HepG2 (cell line): ENCODE data around the gene UBE2S. TPM values are rescaled to one million over a fixed set of nuclear protein-coding genes. Genes with fewer than 3 reads are reported as not detected.

Source experiments
- ATAC-seq: fragments of 200-7000 bp; cut with Tn5 transposase; 3 replicates; pipeline ENCODE4 v1.9.1; 2020; ENCODE audit warnings: mild to moderate bottlenecking, moderate library complexity
- BruUV-seq: library from RNA; stranded (reverse); fragments of 400-500 nt; replicated peaks from 2 replicates; lab custom pipeline; 2021; lab: Mats Ljungman, UMichigan
- CTCF ChIA-PET: fragments of 300-600 bp; formaldehyde crosslinking; extraction: SDS; loops from one replicate; lab custom pipeline; 2021; ENCODE audit warnings: low total read pairs, inconsistent platforms, low intra/inter-chr PET ratio; lab: Yijun Ruan, JAX
- POLR2A ChIA-PET: fragments of 350-600 bp; sonication (Branson Sonifier 250); formaldehyde crosslinking; loops from one replicate; lab custom pipeline; 2020; ENCODE audit warnings: antibody characterized with exemption, inconsistent platforms; lab: Yijun Ruan, JAX
- DNase-seq: peaks from one replicate; pipeline ENCODE4 v3.0.0-alpha.2; 2015; ENCODE audit warnings: low spot score
- FAIRE-seq: peaks from 3 replicates; lab custom pipeline; 2011; peaks lifted over from hg19 to GRCh38; lab: Jason Lieb, UNC
- H2AFZ ChIP-seq: one replicate; pipeline ENCODE4 v1.6.1; 2011; ENCODE audit warnings: low read length, inconsistent platforms
- H3K27ac ChIP-seq: fragments of 300-600 bp; 3 replicates; pipeline ENCODE4 v1.8.0; 2011; ENCODE audit warnings: mixed run types, mild to moderate bottlenecking, mixed read lengths, low read length, inconsistent platforms; ENCODE audit not compliant: insufficient read depth; ENCODE audit errors: extremely low read length
- H3K27me3 ChIP-seq, 2 experiments: fragments of 200-600 bp in 1 of 2; 2 replicates in 1 of 2; 3 replicates in 1 of 2; pipeline versions ENCODE4 v1.6.0 to v1.8.0; 2011; ENCODE audit warnings: low read length in 2 of 2, mild to moderate bottlenecking in 2 of 2, moderate library complexity in 2 of 2, inconsistent platforms in 1 of 2; ENCODE audit not compliant: insufficient read depth in 2 of 2, control insufficient read depth in 1 of 2
- H3K36me3 ChIP-seq, 2 experiments: fragments of 200-600 bp in 1 of 2; replicated peaks in 1 of 2; 2 replicates in 1 of 2; 3 replicates in 1 of 2; pipeline versions ENCODE4 v1.5.1 to v1.8.0; 2011; ENCODE audit warnings: low read length in 2 of 2, inconsistent platforms in 1 of 2; ENCODE audit not compliant: insufficient read depth in 2 of 2, control insufficient read depth in 1 of 2
- H3K4me1 ChIP-seq: 2 replicates; pipeline ENCODE4 v1.5.1; 2012; ENCODE audit warnings: low read length, inconsistent platforms; ENCODE audit not compliant: insufficient read depth
- H3K4me2 ChIP-seq: 2 replicates; pipeline ENCODE4 v1.6.0; 2011; ENCODE audit warnings: low read depth, low read length, inconsistent platforms
- H3K4me3 ChIP-seq, 3 experiments: fragments of 200-600 bp in 1 of 3; sonication (generic), shearing (Covaris generic) in 1 of 3; replicated peaks in 1 of 3; 2 replicates each; pipeline ENCODE4 v1.5.1; 2011 to 2016; ENCODE audit warnings: low read length in 3 of 3, inconsistent platforms in 2 of 3, low read depth in 2 of 3, mild to moderate bottlenecking in 2 of 3, control low read depth in 1 of 3, mixed read lengths in 1 of 3; ENCODE audit not compliant: insufficient read depth in 1 of 3
- H3K79me2 ChIP-seq: one replicate; pipeline ENCODE4 v1.6.1; 2011; ENCODE audit warnings: low read length, inconsistent platforms; ENCODE audit not compliant: insufficient read depth
- H3K9ac ChIP-seq: 2 replicates; pipeline ENCODE4 v1.6.0; 2011; ENCODE audit warnings: mild to moderate bottlenecking, low read depth, low read length, inconsistent platforms; ENCODE audit not compliant: insufficient read depth
- H3K9me3 ChIP-seq: 2 replicates; pipeline ENCODE4 v1.5.1; 2012; ENCODE audit warnings: mild to moderate bottlenecking, low read length
- H4K20me1 ChIP-seq: 2 replicates; pipeline ENCODE4 v1.6.0; 2011; ENCODE audit warnings: inconsistent platforms, mild to moderate bottlenecking, low read length, moderate library complexity; ENCODE audit not compliant: insufficient read depth
- AGO1 ChIP-seq: fragments of 200-400 bp; formaldehyde crosslinking; IDR thresholded peaks from 2 replicates; pipeline ENCODE4 v1.6.1; 2017; ENCODE audit warnings: mild to moderate bottlenecking, low read depth, low read length, moderate library complexity; ENCODE audit not compliant: poor library complexity, severe bottlenecking
- ATF7 ChIP-seq, 2 experiments: fragments of 450-650 bp in 1 of 2; sonication (generic) in 1 of 2; formaldehyde crosslinking in 1 of 2; IDR thresholded peaks; 2 replicates each; pipeline versions ENCODE4 v1.4.0 to v1.6.1; 2016 to 2020; ENCODE audit warnings: antibody characterized with exemption in 1 of 2, mild to moderate bottlenecking in 1 of 2, missing genetic modification reagents in 1 of 2
- CEBPB ChIP-seq: IDR thresholded peaks from 2 replicates; pipeline ENCODE4 v1.6.1; 2011; ENCODE audit warnings: low read depth, low read length, improper control_type of control experiment, borderline replicate concordance
- DNMT3B ChIP-seq: conservative IDR thresholded peaks from 2 replicates; pipeline ENCODE4 v1.6.1; 2016; ENCODE audit warnings: missing biosample characterization, control low read depth
- HOXA3 ChIP-seq: sonication (generic); formaldehyde crosslinking; IDR thresholded peaks from 2 replicates; pipeline ENCODE4 v1.5.0; 2020; ENCODE audit warnings: missing genetic modification reagents
- LCORL ChIP-seq, 2 experiments: fragments of 450-650 bp in 1 of 2; sonication (generic) in 1 of 2; formaldehyde crosslinking in 1 of 2; IDR thresholded peaks; 2 replicates each; pipeline versions ENCODE4 v1.5.0 to v1.6.1; 2017 to 2020; ENCODE audit warnings: antibody characterized with exemption in 1 of 2, missing genetic modification reagents in 1 of 2
- MAX ChIP-seq: IDR thresholded peaks from 2 replicates; pipeline ENCODE4 v1.6.1; 2012; ENCODE audit warnings: inconsistent platforms
- NFE2 ChIP-seq: sonication (generic); formaldehyde crosslinking; IDR thresholded peaks from 2 replicates; pipeline ENCODE4 v1.4.0; 2020; ENCODE audit warnings: missing genetic modification reagents
- NFKB2 ChIP-seq: sonication (generic); formaldehyde crosslinking; IDR thresholded peaks from 2 replicates; pipeline ENCODE4 v1.4.0; 2020; ENCODE audit warnings: missing genetic modification reagents, borderline replicate concordance
- PITX1 ChIP-seq: sonication (generic); formaldehyde crosslinking; IDR thresholded peaks from 2 replicates; pipeline ENCODE4 v1.5.1; 2020; ENCODE audit warnings: mild to moderate bottlenecking, missing genetic modification reagents
- RXRB ChIP-seq: IDR thresholded peaks from 2 replicates; pipeline ENCODE4 v1.6.1; 2016; ENCODE audit warnings: borderline replicate concordance, missing genetic modification reagents, missing compliant biosample characterization
- SMYD3 ChIP-seq: sonication (generic); formaldehyde crosslinking; IDR thresholded peaks from 2 replicates; pipeline ENCODE4 v1.8.1; 2023; ENCODE audit warnings: mild to moderate bottlenecking, missing genetic modification reagents
- THAP7 ChIP-seq: sonication (generic); formaldehyde crosslinking; IDR thresholded peaks from 2 replicates; pipeline ENCODE4 v1.8.1; 2023; ENCODE audit warnings: mild to moderate bottlenecking, missing genetic modification reagents
- ZBTB43 ChIP-seq: sonication (generic); formaldehyde crosslinking; conservative IDR thresholded peaks from 2 replicates; pipeline ENCODE4 v1.4.0; 2020; ENCODE audit warnings: missing genetic modification reagents
- ZBTB8A ChIP-seq: sonication (generic); formaldehyde crosslinking; IDR thresholded peaks from 2 replicates; pipeline ENCODE4 v1.4.0; 2020; ENCODE audit warnings: mild to moderate bottlenecking, low read depth, missing genetic modification reagents, borderline replicate concordance
- ZFP91 ChIP-seq: sonication (generic); formaldehyde crosslinking; IDR thresholded peaks from 2 replicates; pipeline ENCODE4 v1.9.0; 2022; ENCODE audit warnings: missing genetic modification reagents, mild to moderate bottlenecking, borderline replicate concordance
- ZNF430 ChIP-seq: sonication (generic); formaldehyde crosslinking; IDR thresholded peaks from 2 replicates; pipeline ENCODE4 v1.9.0; 2021; ENCODE audit warnings: mild to moderate bottlenecking, missing genetic modification reagents
- ZNF501 ChIP-seq: sonication (generic); formaldehyde crosslinking; IDR thresholded peaks from 2 replicates; pipeline ENCODE4 v1.5.1; 2020; ENCODE audit warnings: mild to moderate bottlenecking, moderate library complexity, missing genetic modification reagents
- ZNF557 ChIP-seq: sonication (generic); formaldehyde crosslinking; IDR thresholded peaks from 2 replicates; pipeline ENCODE4 v1.4.0; 2020; ENCODE audit warnings: missing genetic modification reagents
- ZNF615 ChIP-seq: sonication (generic); formaldehyde crosslinking; IDR thresholded peaks from 2 replicates; pipeline ENCODE4 v1.5.0; 2020; ENCODE audit warnings: mild to moderate bottlenecking, missing genetic modification reagents, borderline replicate concordance
- WGBS: methylation state at CpG from one replicate; pipeline ENCODE4 v1.1.6; 2017; ENCODE audit warnings: low lambda C conversion rate; 5-methylcytosine and 5-hydroxymethylcytosine counted together
- in situ Hi-C: cut with HindIII; loops from 2 replicates; pipeline ENCODE4 v1.10.0; 2017; ENCODE audit warnings: low pct_unique_long_range_greater_than_20kb; ENCODE audit not compliant: extremely low pct_ligation_motif_present
- intact Hi-C: fragments of 100-400 bp; cut with micrococcal nuclease; formaldehyde crosslinking; loops from one replicate; pipeline ENCODE4 v1.10.0; 2022; ENCODE audit not compliant: unreplicated experiment
- polyA plus RNA-seq, 8 experiments: library from polyadenylated mRNA; depleted of rRNA in 3 of 8; stranded (reverse) in 7 of 8; unstranded in 1 of 8; fragments of >200 nt; fragmentation: Illumina TruSeq in 4 of 8; extraction: Trizol in 4 of 8; gene quantifications; 2 replicates each; pipeline versions ENCODE4 v1.2.1 to v1.2.3, GENCODE V29; 2011 to 2016; ENCODE audit warnings: low read depth in 4 of 8, missing spikeins in 1 of 8, mixed read lengths in 1 of 8; ENCODE audit not compliant: insufficient read depth in 1 of 8
- total RNA-seq, 5 experiments: library from RNA; depleted of rRNA; stranded (reverse); fragments of >200 nt; fragmentation: Illumina TruSeq; extraction: Trizol; gene quantifications; 2 replicates each; pipeline ENCODE4 v1.2.3, GENCODE V29; 2016; ENCODE audit warnings: low read depth in 1 of 5

UBE2S gene
- total and polyA plus RNA-seq, 2 of the 13 experiments (the other 11 are each of a cell fraction or from before 2014, with no cell fraction given) = 32.2 to 39.3 TPM

- ChIA-PET POLR2A (interaction anchor here (2.3 kb wide), 1 partner anchor 30 kb away, joined by 6 read pairs; the partner anchor contains the start of gene UBE2S), CTCF (no interaction called here)
- no peaks in the 10 kb centered on the region for H3K79me2 ChIP-seq
- H3K9ac ChIP-seq = peak overlapping the region; percentile 47; the same call in 1 of the 2 replicates
- DNase-seq (peak; percentile 52), FAIRE-seq (peak; percentile 50), ATAC-seq (peak; percentile 78)
- BruUV-seq = no TSS peak
- in situ Hi-C loops = no loop called here
- 6% methylated on average over 7 of the region's 43 CpGs for WGBS
- intact Hi-C loops = no loop called here
- no peaks in the 10 kb centered on the region for H3K36me3 ChIP-seq
- no peaks in the 10 kb centered on the region for H3K9me3 ChIP-seq
- H3K4me1 ChIP-seq = peaks cover 66% of the 10 kb centered on the region
- H3K4me2 ChIP-seq = peak overlapping the region; percentile 85
- peaks cover 0 to 7% of the 10 kb centered on the region in 2 experiments; a peak in 1 of 5 replicates for H3K27me3 ChIP-seq
- peak overlapping the region; percentile 2 to 68 (median 35); a peak in 5 of 6 replicates for H3K4me3 ChIP-seq
- no peak overlapping the region for H3K27ac ChIP-seq
- H2AFZ ChIP-seq = no peak overlapping the region
- no peaks in the 10 kb centered on the region for H4K20me1 ChIP-seq
- peak; percentile 74; the same call in 1 of the 2 replicates for TF ChIP-seq CEBPB
- TF ChIP-seq MAX = 0 out of 2 replicates have a peak, but pooled peaks have one; percentile 6
- TF ChIP-seq THAP7 (CRISPR knock-in tag) = peak; percentile 58; the same call in 1 of the 2 replicates
- TF ChIP-seq ATF7 (IDR thresholded peaks at IDR 0.05) = no peak
- no peak for TF ChIP-seq ATF7 (CRISPR knock-in tag; IDR thresholded peaks at IDR 0.05)
- no peak for TF ChIP-seq LCORL (IDR thresholded peaks at IDR 0.05)
- peak; percentile 34; the same call in 1 of the 2 replicates for TF ChIP-seq LCORL (CRISPR knock-in tag; IDR thresholded peaks at IDR 0.05)
- no peak for TF ChIP-seq ZNF557 (CRISPR knock-in tag)
- TF ChIP-seq ZBTB8A (CRISPR knock-in tag) = no peak
- TF ChIP-seq SMYD3 = no peak
- TF ChIP-seq DNMT3B (CRISPR knock-in tag) = no peak
- no peak for TF ChIP-seq ZNF615 (CRISPR knock-in tag)
- peak; percentile 71 for TF ChIP-seq AGO1
- 0 out of 2 replicates have a peak, but pooled peaks have one; percentile 16 for TF ChIP-seq ZFP91 (CRISPR knock-in tag)
- peak; percentile 30; the same call in 1 of the 2 replicates for TF ChIP-seq HOXA3 (CRISPR knock-in tag)
- 0 out of 2 replicates have a peak, but pooled peaks have one; percentile 10 for TF ChIP-seq PITX1
- no peak for TF ChIP-seq ZNF501 (CRISPR knock-in tag)
- no peak for TF ChIP-seq ZNF430 (CRISPR knock-in tag)
- TF ChIP-seq ZBTB43 = no peak
- peak; percentile 22; the same call in 1 of the 2 replicates for TF ChIP-seq NFKB2 (CRISPR knock-in tag)
- no peak for TF ChIP-seq NFE2
- TF ChIP-seq RXRB = no peak
Measured at GRCh38 chr19:55377356-55378131, 30.0 kb downstream of the UBE2S start.
